ENCODE measurements around the gene SOX15.

DNA sequence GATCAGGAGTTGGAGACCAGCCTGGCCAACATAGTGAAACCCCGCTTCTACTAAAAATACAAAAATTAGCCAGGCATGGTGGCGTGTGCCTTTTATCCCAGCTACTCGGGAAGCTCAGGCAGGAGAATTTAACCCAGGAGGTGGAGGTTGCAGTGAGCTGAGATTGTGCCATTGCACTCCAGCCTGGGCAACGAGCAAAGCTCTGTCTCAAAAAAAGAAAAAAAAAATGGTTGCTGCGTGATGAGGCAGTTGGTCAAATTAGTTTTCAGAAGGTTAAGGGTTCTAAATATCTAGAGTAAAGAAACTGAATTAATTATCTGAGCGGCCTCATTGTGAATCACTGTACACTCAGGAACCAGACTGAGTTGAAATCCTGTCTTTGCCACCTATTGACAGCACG is 13.9 kb downstream of the SOX15 start:
- no peak for TF ChIP-seq POLR2A (IDR thresholded peaks at IDR 0.05)
- TF ChIP-seq, protein P1, sequence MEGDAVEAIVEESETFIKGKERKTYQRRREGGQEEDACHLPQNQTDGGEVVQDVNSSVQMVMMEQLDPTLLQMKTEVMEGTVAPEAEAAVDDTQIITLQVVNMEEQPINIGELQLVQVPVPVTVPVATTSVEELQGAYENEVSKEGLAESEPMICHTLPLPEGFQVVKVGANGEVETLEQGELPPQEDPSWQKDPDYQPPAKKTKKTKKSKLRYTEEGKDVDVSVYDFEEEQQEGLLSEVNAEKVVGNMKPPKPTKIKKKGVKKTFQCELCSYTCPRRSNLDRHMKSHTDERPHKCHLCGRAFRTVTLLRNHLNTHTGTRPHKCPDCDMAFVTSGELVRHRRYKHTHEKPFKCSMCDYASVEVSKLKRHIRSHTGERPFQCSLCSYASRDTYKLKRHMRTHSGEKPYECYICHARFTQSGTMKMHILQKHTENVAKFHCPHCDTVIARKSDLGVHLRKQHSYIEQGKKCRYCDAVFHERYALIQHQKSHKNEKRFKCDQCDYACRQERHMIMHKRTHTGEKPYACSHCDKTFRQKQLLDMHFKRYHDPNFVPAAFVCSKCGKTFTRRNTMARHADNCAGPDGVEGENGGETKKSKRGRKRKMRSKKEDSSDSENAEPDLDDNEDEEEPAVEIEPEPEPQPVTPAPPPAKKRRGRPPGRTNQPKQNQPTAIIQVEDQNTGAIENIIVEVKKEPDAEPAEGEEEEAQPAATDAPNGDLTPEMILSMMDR (IDR thresholded peaks at IDR 0.05), result no peak
